ENCODE measurements around the gene ADAM12.

GRCh38 chr10:126433351-126433750 is 45.1 kb upstream of the ADAM12 start:
- TF ChIP-seq CTCF (IDR thresholded peaks at IDR 0.05) (no peak), POLR2A (IDR thresholded peaks at IDR 0.05) (no peak)

Data from uterus (tissue), 2 donors.